Fibroblast of skin of abdomen (primary cell): ENCODE data around the gene RHEBL1.
A peak's percentile ranks its signal among the peaks of the same experiment; 100 is the strongest.

ENCODE experiments used
- DNase-seq: peaks from one replicate; pipeline ENCODE4 v3.0.0-alpha.2; 2013

The RHEBL1 gene

GRCh38 chr12:49036029-49036428, 33.8 kb downstream of the RHEBL1 start:
- no peak for DNase-seq

GRCh38 chr12:49034286-49034622, 35.5 kb downstream of the RHEBL1 start:
- no peak for DNase-seq

- DNase-seq = no peak
These were observed 36.0 kb downstream of the RHEBL1 start for GRCh38 chr12:49033611-49034285.

- no peak for DNase-seq
These were observed 36.9 kb downstream of the RHEBL1 start for GRCh38 chr12:49032679-49033447.

- no peak for DNase-seq
These were observed 37.5 kb downstream of the RHEBL1 start for GRCh38 chr12:49032276-49032675.

- no peak for DNase-seq
These were observed 38.1 kb downstream of the RHEBL1 start for GRCh38 chr12:49031573-49032161.

- DNase-seq = no peak
These were observed 38.8 kb downstream of the RHEBL1 start for GRCh38 chr12:49030714-49031572.

GRCh38 chr12:49030119-49030518, 39.7 kb downstream of the RHEBL1 start:
- no peak for DNase-seq

GRCh38 chr12:49028666-49029275, 41.0 kb downstream of the RHEBL1 start:
- DNase-seq = no peak

GRCh38 chr12:49027846-49028555, 41.8 kb downstream of the RHEBL1 start:
- no peak for DNase-seq

- no peak for DNase-seq
These were observed 42.9 kb downstream of the RHEBL1 start for GRCh38 chr12:49026678-49027480.

GRCh38 chr12:49026101-49026500, 43.7 kb downstream of the RHEBL1 start:
- DNase-seq = no peak

- DNase-seq = no peak
These were observed 44.3 kb downstream of the RHEBL1 start for GRCh38 chr12:49025463-49025862.

- DNase-seq = no peak
These were observed 45.2 kb downstream of the RHEBL1 start for GRCh38 chr12:49024543-49024942.

- DNase-seq = no peak
These were observed 46.0 kb downstream of the RHEBL1 start for GRCh38 chr12:49023812-49024211.

- DNase-seq = no peak
These were observed 47.1 kb downstream of the RHEBL1 start for GRCh38 chr12:49022558-49023178.

- DNase-seq = no peak
These were observed 48.4 kb downstream of the RHEBL1 start for GRCh38 chr12:49021292-49021915.

GRCh38 chr12:49020441-49020840, 49.3 kb downstream of the RHEBL1 start:
- DNase-seq = no peak

GRCh38 chr12:49019443-49020324, 50.1 kb downstream of the RHEBL1 start:
- DNase-seq = peak; percentile 61
